Left lung (tissue), 10 donors: ENCODE measurements around the gene DGLUCY. TPM values are rescaled to one million over a fixed set of nuclear protein-coding genes. Genes with fewer than 3 reads are reported as not detected.
"Not testable (repeated sequence)": the region's sequence is repeated elsewhere in the genome, so short reads cannot be mapped to it uniquely, and the experiment has no call there.

Experiments used
- ATAC-seq: fragments of 200-7000 bp; cut with Tn5 transposase; one replicate; pipeline ENCODE4 v1.9.1; 2020; ENCODE audit warnings: moderate library complexity
- DNase-seq, 4 donors: peaks; one replicate each; pipeline ENCODE4 v3.0.0-alpha.2; 2013 to 2020
- H3K27ac ChIP-seq, 2 donors: fragments of 200-600 bp; sonication (generic) in 1 of 2; one replicate each; pipeline versions ENCODE4 v1.5.0 to v1.8.0; 2020 to 2021
- H3K27me3 ChIP-seq, 2 donors: fragments of 200-600 bp; sonication (generic) in 1 of 2; one replicate each; pipeline versions ENCODE4 v1.5.0 to v1.8.0; 2020 to 2021
- H3K36me3 ChIP-seq, 2 donors: fragments of 200-600 bp; sonication (generic) in 1 of 2; one replicate each; pipeline versions ENCODE4 v1.5.0 to v1.8.0; 2020 to 2021
- H3K4me1 ChIP-seq, 2 donors: fragments of 200-600 bp; one replicate each; pipeline ENCODE4 v1.8.0; 2021
- H3K4me3 ChIP-seq, 2 donors: fragments of 200-600 bp; sonication (generic) in 1 of 2; one replicate each; pipeline versions ENCODE4 v1.5.0 to v1.8.0; 2020 to 2021; ENCODE audit warnings: mild to moderate bottlenecking in 1 of 2
- H3K9me3 ChIP-seq, 2 donors: fragments of 200-600 bp; sonication (generic) in 1 of 2; one replicate each; pipeline versions ENCODE4 v1.5.0 to v1.8.0; 2020 to 2021
- CTCF ChIP-seq, 2 donors: fragments of 200-600 bp; sonication (generic) in 1 of 2; IDR thresholded peaks; one replicate each; pipeline versions ENCODE4 v1.5.0 to v1.8.0; 2021; ENCODE audit warnings: antibody characterized with exemption in 2 of 2
- intact Hi-C, 2 donors: fragments of 100-400 bp; cut with DNase I; formaldehyde crosslinking; loops; one replicate each; pipeline versions ENCODE4 v1.11.2 to v1.14.2; 2022
- polyA plus RNA-seq, 6 donors: library from polyadenylated mRNA; unstranded; fragments of 120-200 nt; gene quantifications; one replicate each; pipeline ENCODE4 v1.2.1, GENCODE V29; 2013; ENCODE audit not compliant: insufficient read length in 6 of 6
- total RNA-seq, 2 donors: library from RNA; stranded (reverse); fragmentation: NEBNext Ultra II Directional; extraction: Animal tissue kit (Norgen Biotek cat#: 25700); gene quantifications; one replicate each; pipeline ENCODE4 v1.2.1, GENCODE V29; 2021
- donor health status: DM: no; HTN: yes; CAD: no.
- donor health status: DM: no; HTN: no; CAD: no.

The DGLUCY gene
- total and polyA plus RNA-seq, 8 donors, result 56.7 to 77.0 (median 66.1) TPM

- intact Hi-C loops, result no loop called here
- no peaks in the 10 kb centered on the region for H3K27me3 ChIP-seq
- H3K27ac ChIP-seq, result peak overlapping the region in 1 of 2 donors; percentile 73
- TF ChIP-seq CTCF (IDR thresholded peaks at IDR 0.05), result no peak
- peaks cover 0 to 30% of the 10 kb centered on the region in 2 donors for H3K36me3 ChIP-seq
- no peak for ATAC-seq
- no peak overlapping the region for H3K4me3 ChIP-seq
- H3K9me3 ChIP-seq, result no peaks in the 10 kb centered on the region
- peaks cover 11 to 31% of the 10 kb centered on the region in 2 donors for H3K4me1 ChIP-seq
- DNase-seq, result no peak
Measured at GRCh38 chr14:91221270-91221669, 107.4 kb downstream of the DGLUCY start.

GRCh38 chr14:91223028-91223783 lies 109.3 kb downstream of the DGLUCY start:
- Histone ChIP-seq H3K9me3 (no peaks in the 10 kb centered on the region), H3K27me3 (no peaks in the 10 kb centered on the region), H3K27ac (peak overlapping the region; percentile 9 to 63), H3K4me3 (no peak overlapping the region), H3K4me1 (peaks cover 11 to 40% of the 10 kb centered on the region in 2 donors), H3K36me3 (peaks cover 0 to 14% of the 10 kb centered on the region in 2 donors)
- TF ChIP-seq CTCF (IDR thresholded peaks at IDR 0.05), result no peak
- ATAC-seq (peak; percentile 2), DNase-seq (no peak)
- intact Hi-C loops, result no loop called here

- Histone ChIP-seq H3K27ac (peak overlapping the region; percentile 44 to 55), H3K9me3 (no peaks in the 10 kb centered on the region), H3K4me3 (no peak overlapping the region), H3K4me1 (peaks cover 14 to 50% of the 10 kb centered on the region in 2 donors), H3K27me3 (no peaks in the 10 kb centered on the region), H3K36me3 (peaks cover 0 to 14% of the 10 kb centered on the region in 2 donors)
- DNase-seq (no peak), ATAC-seq (peak; percentile 65)
- intact Hi-C loops, result no loop called here
- TF ChIP-seq CTCF (IDR thresholded peaks at IDR 0.05), result no peak
Measured at GRCh38 chr14:91225025-91225424, 111.2 kb downstream of the DGLUCY start.

- ATAC-seq, H3K9me3 ChIP-seq, intact Hi-C loops, H3K4me3 ChIP-seq, H3K27me3 ChIP-seq, DNase-seq: not testable (repeated sequence)
- Histone ChIP-seq H3K4me1 (peaks cover 6 to 51% of the 10 kb centered on the region in 2 donors), H3K36me3 (peaks cover 0 to 12% of the 10 kb centered on the region in 2 donors), H3K27ac (peak overlapping the region in 1 of 2 donors; percentile 33)
Measured at GRCh38 chr14:91226360-91226759, 112.5 kb downstream of the DGLUCY start.

GRCh38 chr14:91227183-91227628 lies 113.3 kb downstream of the DGLUCY start:
- intact Hi-C loops, result no loop called here
- H3K4me1 ChIP-seq, result peaks cover 12 to 59% of the 10 kb centered on the region in 2 donors
- no peak for DNase-seq

More at GRCh38 chr14:91227183-91227628, 113.3 kb downstream of the DGLUCY start:
- no peak for TF ChIP-seq CTCF (IDR thresholded peaks at IDR 0.05)
- Histone ChIP-seq H3K36me3 (peaks cover 0 to 7% of the 10 kb centered on the region in 2 donors), H3K27ac (peak overlapping the region in 1 of 2 donors; percentile 10), H3K9me3 (no peaks in the 10 kb centered on the region), H3K4me3 (no peak overlapping the region), H3K27me3 (no peaks in the 10 kb centered on the region)
- ATAC-seq, result no peak
